Thymus (tissue), 11 donors: ENCODE results near the gene ASCC2. TPM values are rescaled to one million over a fixed set of nuclear protein-coding genes. Genes with fewer than 3 reads are reported as not detected.

Source experiments
- DNase-seq, 9 donors: peaks; one replicate each; pipeline ENCODE4 v3.0.0-alpha.2; 2013; ENCODE audit warnings: low spot score in 9 of 9, low read depth in 6 of 9, missing footprints in 1 of 9
- H3K27ac ChIP-seq, 2 donors: one replicate each; pipeline ENCODE4 v1.5.1; 2013; ENCODE audit warnings: control low read depth in 1 of 2, low read depth in 1 of 2, low read length in 1 of 2, mild to moderate bottlenecking in 1 of 2, moderate library complexity in 1 of 2
- H3K27me3 ChIP-seq, 2 donors: one replicate each; pipeline ENCODE4 v1.5.1; 2013; ENCODE audit warnings: low read length in 1 of 2; ENCODE audit not compliant: control insufficient read depth in 2 of 2, insufficient read depth in 1 of 2
- H3K36me3 ChIP-seq, 2 donors: one replicate each; pipeline ENCODE4 v1.5.1; 2013; ENCODE audit warnings: low read length in 1 of 2, mild to moderate bottlenecking in 1 of 2, moderate library complexity in 1 of 2; ENCODE audit not compliant: control insufficient read depth in 2 of 2, insufficient read depth in 2 of 2
- H3K4me1 ChIP-seq, 2 donors: one replicate each; pipeline ENCODE4 v1.5.1; 2013; ENCODE audit warnings: low read length in 2 of 2; ENCODE audit not compliant: control insufficient read depth in 2 of 2, insufficient read depth in 2 of 2
- H3K4me3 ChIP-seq, 2 donors: one replicate each; pipeline ENCODE4 v1.5.1; 2013; ENCODE audit warnings: low read length in 2 of 2, control low read depth in 1 of 2, mild to moderate bottlenecking in 1 of 2
- H3K9me3 ChIP-seq, 2 donors: one replicate each; pipeline ENCODE4 v1.5.1; 2013; ENCODE audit warnings: low read length in 1 of 2, mild to moderate bottlenecking in 1 of 2; ENCODE audit not compliant: control insufficient read depth in 2 of 2, insufficient read depth in 1 of 2
- WGBS: extraction: QIAGEN DNeasy Blood & Tissue Kit; methylation state at CpG from one replicate; pipeline ENCODE4 v1.1.7; 2013; 5-methylcytosine and 5-hydroxymethylcytosine counted together
- polyA plus RNA-seq: library from polyadenylated mRNA; stranded (reverse); fragments of 200-250 nt; gene quantifications from one replicate; pipeline ENCODE4 v1.2.3, GENCODE V29; 2013
- total RNA-seq: library from RNA; stranded (reverse); fragments of 120-200 nt; gene quantifications from one replicate; pipeline ENCODE4 v1.2.4, GENCODE V29; 2013
- donor health status: healthy.

Gene ASCC2
- total and polyA plus RNA-seq, 2 donors = 26.4 to 51.8 TPM

GRCh38 chr22:29795663-29796062, 42.4 kb downstream of the ASCC2 start:
- no peaks in the 10 kb centered on the region for H3K27me3 ChIP-seq
- peaks cover 72 to 82% of the 10 kb centered on the region in 2 donors for H3K36me3 ChIP-seq
- H3K9me3 ChIP-seq = no peaks in the 10 kb centered on the region
- no peak overlapping the region for H3K4me3 ChIP-seq
- H3K27ac ChIP-seq = no peak overlapping the region
- DNase-seq = no peak
- WGBS = 94% methylated on average over 5 of the region's 5 CpGs
- H3K4me1 ChIP-seq = peaks cover 0 to 3% of the 10 kb centered on the region in 2 donors

- Histone ChIP-seq H3K4me1 (no peaks in the 10 kb centered on the region), H3K9me3 (no peaks in the 10 kb centered on the region), H3K36me3 (peaks cover 73 to 82% of the 10 kb centered on the region in 2 donors), H3K4me3 (no peak overlapping the region), H3K27me3 (no peaks in the 10 kb centered on the region), H3K27ac (no peak overlapping the region)
- WGBS = 98% methylated on average over 17 of the region's 17 CpGs
- DNase-seq = no peak
Observed at GRCh38 chr22:29793396-29793795, 44.7 kb downstream of the ASCC2 start.

DNA sequence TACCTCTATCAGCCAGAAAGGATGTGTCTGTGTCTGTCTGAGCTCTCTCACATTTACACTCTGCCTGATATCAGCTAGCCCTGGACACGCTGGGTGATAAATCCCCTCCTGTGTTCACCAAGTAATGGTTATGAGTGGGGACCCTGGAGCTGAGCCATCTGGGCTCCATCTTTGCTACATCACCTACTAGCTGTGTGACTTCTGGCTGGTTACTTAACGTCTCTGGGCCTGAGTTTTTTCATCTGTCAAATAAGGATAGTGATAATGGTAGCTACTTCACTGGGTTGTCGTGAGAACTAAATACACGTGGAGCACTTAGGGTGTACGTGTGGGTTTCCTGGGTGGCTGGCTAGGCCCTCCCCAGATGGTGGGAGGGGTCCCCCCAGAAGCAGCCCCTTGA, 48.0 kb downstream of the ASCC2 start:
- H3K9me3 ChIP-seq = no peaks in the 10 kb centered on the region
- DNase-seq = no peak
- no peaks in the 10 kb centered on the region for H3K4me1 ChIP-seq
- no peaks in the 10 kb centered on the region for H3K27me3 ChIP-seq
- WGBS = 98% methylated on average over 5 of the region's 5 CpGs
- H3K27ac ChIP-seq = no peak overlapping the region
- H3K36me3 ChIP-seq = peaks cover 64 to 74% of the 10 kb centered on the region in 2 donors
- H3K4me3 ChIP-seq = no peak overlapping the region

- no peaks in the 10 kb centered on the region for H3K27me3 ChIP-seq
- no peaks in the 10 kb centered on the region for H3K9me3 ChIP-seq
- H3K4me3 ChIP-seq = no peak overlapping the region
- H3K4me1 ChIP-seq = no peaks in the 10 kb centered on the region
- no peak for DNase-seq
- no peak overlapping the region for H3K27ac ChIP-seq
- WGBS = 94% methylated on average over 27 of the region's 27 CpGs
- peaks cover 64 to 68% of the 10 kb centered on the region in 2 donors for H3K36me3 ChIP-seq
Observed at GRCh38 chr22:29788339-29789279, 49.5 kb downstream of the ASCC2 start.

GRCh38 chr22:29787371-29787980, 50.6 kb downstream of the ASCC2 start:
- no peak for DNase-seq
- 95% methylated on average over 9 of the region's 9 CpGs for WGBS
- Histone ChIP-seq H3K36me3 (peaks cover 53 to 56% of the 10 kb centered on the region in 2 donors), H3K27me3 (no peaks in the 10 kb centered on the region), H3K4me3 (no peak overlapping the region), H3K4me1 (no peaks in the 10 kb centered on the region), H3K9me3 (no peaks in the 10 kb centered on the region), H3K27ac (no peak overlapping the region)

- Histone ChIP-seq H3K27me3 (no peaks in the 10 kb centered on the region), H3K9me3 (no peaks in the 10 kb centered on the region), H3K4me1 (no peaks in the 10 kb centered on the region), H3K27ac (no peak overlapping the region), H3K4me3 (no peak overlapping the region), H3K36me3 (peaks cover 40 to 43% of the 10 kb centered on the region in 2 donors)
- 86% methylated on average over 5 of the region's 5 CpGs for WGBS
- no peak for DNase-seq
Observed at GRCh38 chr22:29786031-29786430, 52.0 kb downstream of the ASCC2 start.

- Histone ChIP-seq H3K27ac (no peak overlapping the region), H3K9me3 (no peaks in the 10 kb centered on the region), H3K4me1 (no peaks in the 10 kb centered on the region), H3K36me3 (peaks cover 26 to 30% of the 10 kb centered on the region in 2 donors), H3K27me3 (no peaks in the 10 kb centered on the region), H3K4me3 (no peak overlapping the region)
- DNase-seq = no peak
- 90% methylated on average over 9 of the region's 9 CpGs for WGBS
Observed at GRCh38 chr22:29784451-29785361, 53.4 kb downstream of the ASCC2 start.

- DNase-seq = no peak
- WGBS = 92% methylated on average over 7 of the region's 7 CpGs
- H3K27ac ChIP-seq = no peak overlapping the region
Observed at GRCh38 chr22:29782061-29782845, 55.8 kb downstream of the ASCC2 start.

More at GRCh38 chr22:29782061-29782845, 55.8 kb downstream of the ASCC2 start:
- no peaks in the 10 kb centered on the region for H3K27me3 ChIP-seq
- H3K9me3 ChIP-seq = no peaks in the 10 kb centered on the region
- H3K36me3 ChIP-seq = peaks cover 3 to 6% of the 10 kb centered on the region in 2 donors
- no peaks in the 10 kb centered on the region for H3K4me1 ChIP-seq
- no peak overlapping the region for H3K4me3 ChIP-seq
